Head of caudate nucleus (tissue), 42 donors: Measurements from ENCODE around the gene CDH3.

Experiments
- DNase-seq, 42 donors: peaks; one replicate each; pipeline versions ENCODE4 v3.0.0 to v3.0.0-alpha.2; 2020 to 2021; ENCODE audit warnings: mixed read lengths in 7 of 42
- intact Hi-C: fragments of 100-400 bp; cut with DNase I; formaldehyde crosslinking; loops from one replicate; pipeline ENCODE4 v1.15.0; 2022

Gene CDH3

GRCh38 chr16:68645494-68646388, 631 bp downstream of the CDH3 start:
- intact Hi-C loops = no loop called here
- DNase-seq = no peak

GRCh38 chr16:68646953-68647659, 2.0 kb downstream of the CDH3 start:
- no peak for DNase-seq
- intact Hi-C loops = no loop called here

GRCh38 chr16:68651136-68651535, 6.0 kb downstream of the CDH3 start:
- intact Hi-C loops = no loop called here
- DNase-seq = no peak

GRCh38 chr16:68652659-68653058, 7.5 kb downstream of the CDH3 start:
- no peak for DNase-seq
- intact Hi-C loops = no loop called here

GRCh38 chr16:68655806-68656205, 10.7 kb downstream of the CDH3 start:
- no peak for DNase-seq
- intact Hi-C loops = no loop called here

GRCh38 chr16:68656751-68657150, 11.6 kb downstream of the CDH3 start:
- intact Hi-C loops = no loop called here
- DNase-seq = no peak

GRCh38 chr16:68658341-68658973, 13.3 kb downstream of the CDH3 start:
- DNase-seq = no peak
- intact Hi-C loops = no loop called here

GRCh38 chr16:68658974-68659360, 13.9 kb downstream of the CDH3 start:
- intact Hi-C loops = no loop called here
- DNase-seq = no peak

GRCh38 chr16:68659412-68660358, 14.6 kb downstream of the CDH3 start:
- intact Hi-C loops = no loop called here

GRCh38 chr16:68660359-68660795, 15.3 kb downstream of the CDH3 start:
- intact Hi-C loops = no loop called here
- DNase-seq = no peak

More at GRCh38 chr16:68659412-68660358, 14.6 kb downstream of the CDH3 start:
- DNase-seq = no peak

GRCh38 chr16:68662035-68662434, 16.9 kb downstream of the CDH3 start:
- intact Hi-C loops = no loop called here

GRCh38 chr16:68664297-68664696, 19.2 kb downstream of the CDH3 start:
- DNase-seq = peak in 12 of 42 donors; percentile 13 to 47 (median 31)
- intact Hi-C loops = no loop called here

More at GRCh38 chr16:68662035-68662434, 16.9 kb downstream of the CDH3 start:
- DNase-seq = no peak

- DNase-seq = no peak
- intact Hi-C loops = no loop called here
Observed at GRCh38 chr16:68665501-68665900, 20.4 kb downstream of the CDH3 start.

GRCh38 chr16:68668266-68668665, 23.2 kb downstream of the CDH3 start:
- no peak for DNase-seq
- intact Hi-C loops = no loop called here

- intact Hi-C loops = no loop called here
Observed at GRCh38 chr16:68676113-68676860, 31.2 kb downstream of the CDH3 start.

GRCh38 chr16:68681038-68681437, 35.9 kb downstream of the CDH3 start:
- DNase-seq = no peak
- intact Hi-C loops = no loop called here

More at GRCh38 chr16:68676113-68676860, 31.2 kb downstream of the CDH3 start:
- no peak for DNase-seq

- intact Hi-C loops = no loop called here
- no peak for DNase-seq
Observed at GRCh38 chr16:68685685-68686478, 40.8 kb downstream of the CDH3 start.
